SH-SY5Y (cell line): Measurements from ENCODE around the gene ETV5.

Source experiments
- GATA2 ChIP-seq: IDR thresholded peaks from 2 replicates; pipeline ENCODE4 v1.6.1; 2011; ENCODE audit warnings: mild to moderate bottlenecking, low read depth, low read length
- GATA3 ChIP-seq: IDR thresholded peaks from 2 replicates; pipeline ENCODE4 v1.6.1; 2011; ENCODE audit warnings: low read depth, mild to moderate bottlenecking, low read length, moderate library complexity

- TF ChIP-seq GATA2 (no peak), GATA3 (no peak)
Observed at GRCh38 chr3:186127463-186127862, 18.6 kb upstream of the ETV5 start.
